ENCODE results near the gene H6PD.
A peak's percentile ranks its signal among the peaks of the same experiment; 100 is the strongest.
"Not testable (repeated sequence)": the region's sequence is repeated elsewhere in the genome, so short reads cannot be mapped to it uniquely, and the experiment has no call there.

The H6PD gene

GRCh38 chr1:9297831-9298230 is 63.3 kb downstream of the H6PD start:
- no peak for DNase-seq (ENCODE audit: low spot score)

- no peak for DNase-seq (ENCODE audit: low spot score)
These were observed 63.7 kb downstream of the H6PD start for GRCh38 chr1:9298282-9298681.

GRCh38 chr1:9299571-9300541 is 65.3 kb downstream of the H6PD start:
- not testable (repeated sequence) for DNase-seq (ENCODE audit: low spot score)

GRCh38 chr1:9300573-9300972 is 66.0 kb downstream of the H6PD start:
- DNase-seq (ENCODE audit: low spot score), result no peak

GRCh38 chr1:9302745-9303524 is 68.4 kb downstream of the H6PD start:
- DNase-seq (ENCODE audit: low spot score), result peak; percentile 76

GRCh38 chr1:9303916-9304315 is 69.3 kb downstream of the H6PD start:
- DNase-seq (ENCODE audit: low spot score), result no peak

- no peak for DNase-seq (ENCODE audit: low spot score)
These were observed 70.6 kb downstream of the H6PD start for GRCh38 chr1:9305216-9305615.

GRCh38 chr1:9306006-9306405 is 71.4 kb downstream of the H6PD start:
- DNase-seq (ENCODE audit: low spot score), result no peak

GRCh38 chr1:9307303-9307702 is 72.7 kb downstream of the H6PD start:
- DNase-seq (ENCODE audit: low spot score), result no peak

GRCh38 chr1:9308236-9308785 is 73.7 kb downstream of the H6PD start:
- DNase-seq (ENCODE audit: low spot score), result no peak

- DNase-seq (ENCODE audit: low spot score), result no peak
These were observed 74.5 kb downstream of the H6PD start for GRCh38 chr1:9309080-9309479.

- no peak for DNase-seq (ENCODE audit: low spot score)
These were observed 75.4 kb downstream of the H6PD start for GRCh38 chr1:9309991-9310390.

GRCh38 chr1:9311029-9311428 is 76.5 kb downstream of the H6PD start:
- DNase-seq (ENCODE audit: low spot score), result no peak

- no peak for DNase-seq (ENCODE audit: low spot score)
These were observed 76.9 kb downstream of the H6PD start for GRCh38 chr1:9311479-9311878.

GRCh38 chr1:9312168-9312720 is 77.7 kb downstream of the H6PD start:
- no peak for DNase-seq (ENCODE audit: low spot score)

- no peak for DNase-seq (ENCODE audit: low spot score)
These were observed 79.0 kb downstream of the H6PD start for GRCh38 chr1:9313576-9313975.

GRCh38 chr1:9314111-9314510 is 79.5 kb downstream of the H6PD start:
- DNase-seq (ENCODE audit: low spot score), result no peak

GRCh38 chr1:9314711-9315379 is 80.3 kb downstream of the H6PD start:
- DNase-seq (ENCODE audit: low spot score), result no peak

- no peak for DNase-seq (ENCODE audit: low spot score)
These were observed 81.0 kb downstream of the H6PD start for GRCh38 chr1:9315411-9316079.

GRCh38 chr1:9316080-9316444 is 81.5 kb downstream of the H6PD start:
- no peak for DNase-seq (ENCODE audit: low spot score)

GRCh38 chr1:9316512-9316911 is 81.9 kb downstream of the H6PD start:
- no peak for DNase-seq (ENCODE audit: low spot score)

Measured in RKO (cell line).